Keratinocyte (primary cell): ENCODE data around the gene TOM1L2. TPM values are rescaled to one million over a fixed set of nuclear protein-coding genes. Genes with fewer than 3 reads are reported as not detected.

Experiments
- DNase-seq: peaks from one replicate; pipeline ENCODE4 v3.0.0-alpha.2; 2011; ENCODE audit warnings: low read depth, missing footprints, low spot score
- FAIRE-seq: peaks from 2 replicates; lab custom pipeline; 2011; peaks lifted over from hg19 to GRCh38; lab: Jason Lieb, UNC
- H2AFZ ChIP-seq: 2 replicates; pipeline ENCODE4 v1.6.0; 2012; ENCODE audit warnings: low read length, control low read depth, inconsistent platforms; ENCODE audit not compliant: control insufficient read depth
- H3K27ac ChIP-seq: 2 replicates; pipeline ENCODE4 v1.5.1; 2011; ENCODE audit warnings: low read length; ENCODE audit not compliant: control insufficient read depth, insufficient read depth
- H3K27me3 ChIP-seq: 3 replicates; pipeline ENCODE4 v1.6.0; 2011; ENCODE audit warnings: low read length; ENCODE audit not compliant: control insufficient read depth, insufficient read depth; ENCODE audit errors: extremely low read depth
- H3K36me3 ChIP-seq, 2 experiments: 2 replicates in 1 of 2; 3 replicates in 1 of 2; pipeline ENCODE4 v1.5.1; 2011; ENCODE audit warnings: low read length in 2 of 2, mild to moderate bottlenecking in 1 of 2; ENCODE audit not compliant: control insufficient read depth in 2 of 2, insufficient read depth in 2 of 2; ENCODE audit errors: extremely low read depth in 1 of 2
- H3K4me1 ChIP-seq: 3 replicates; pipeline ENCODE4 v1.5.1; 2011; ENCODE audit warnings: low read length; ENCODE audit not compliant: control insufficient read depth, insufficient read depth; ENCODE audit errors: extremely low read depth
- H3K4me2 ChIP-seq: 3 replicates; pipeline ENCODE4 v1.6.0; 2011; ENCODE audit warnings: low read depth, low read length; ENCODE audit not compliant: control insufficient read depth, insufficient read depth; ENCODE audit errors: extremely low read depth
- H3K4me3 ChIP-seq, 3 experiments: fragments of 200-600 bp in 1 of 3; sonication (generic) in 1 of 3; 2 replicates in 2 of 3; 3 replicates in 1 of 3; pipeline ENCODE4 v1.5.1; 2011 to 2016; ENCODE audit warnings: low read length in 3 of 3, mild to moderate bottlenecking in 3 of 3, control low read depth in 2 of 3, inconsistent platforms in 1 of 3, low read depth in 1 of 3, mixed read lengths in 1 of 3, mixed run types in 1 of 3, moderate library complexity in 1 of 3; ENCODE audit not compliant: control insufficient read depth in 2 of 3, insufficient read depth in 2 of 3; ENCODE audit errors: extremely low read depth in 1 of 3
- H3K79me2 ChIP-seq: 2 replicates; pipeline ENCODE4 v1.6.0; 2012; ENCODE audit warnings: low read length; ENCODE audit not compliant: control insufficient read depth, insufficient read depth
- H3K9ac ChIP-seq: 3 replicates; pipeline ENCODE4 v1.6.0; 2011; ENCODE audit warnings: low read length; ENCODE audit not compliant: control insufficient read depth, insufficient read depth; ENCODE audit errors: extremely low read depth
- H3K9me1 ChIP-seq: 3 replicates; pipeline ENCODE4 v1.6.0; 2011; ENCODE audit warnings: low read length; ENCODE audit not compliant: control insufficient read depth, insufficient read depth; ENCODE audit errors: extremely low read depth
- H3K9me3 ChIP-seq: 2 replicates; pipeline ENCODE4 v1.5.1; 2012; ENCODE audit warnings: low read depth, low read length; ENCODE audit not compliant: control insufficient read depth
- H4K20me1 ChIP-seq: 3 replicates; pipeline ENCODE4 v1.6.0; 2011; ENCODE audit warnings: low read length; ENCODE audit not compliant: control insufficient read depth, insufficient read depth; ENCODE audit errors: extremely low read depth
- CTCF ChIP-seq, 3 experiments: IDR thresholded peaks in 1 of 3; conservative IDR thresholded peaks in 1 of 3; optimal IDR thresholded peaks in 1 of 3; 2 replicates in 2 of 3; 3 replicates in 1 of 3; pipeline versions ENCODE3 to v1.5.1; 2011; ENCODE audit warnings: low read length in 3 of 3, mild to moderate bottlenecking in 3 of 3, moderate library complexity in 2 of 3, control low read depth in 1 of 3, inconsistent platforms in 1 of 3; ENCODE audit not compliant: insufficient read depth in 2 of 3; ENCODE audit errors: extremely low read depth in 1 of 3
- EZH2 ChIP-seq: IDR thresholded peaks from one replicate; pipeline ENCODE4 v1.6.1; 2012; ENCODE audit warnings: inconsistent platforms, mild to moderate bottlenecking, low read length, moderate library complexity
- dilution Hi-C: fragments of 300-500 bp; cut with MboI; formaldehyde crosslinking; loops from one replicate; pipeline ENCODE4 v1.7.0; 2020; ENCODE audit warnings: low sequenced_read_pairs; ENCODE audit not compliant: extremely low pct_ligation_motif_present
- polyA plus RNA-seq, 5 experiments: library from polyadenylated mRNA; depleted of rRNA in 3 of 5; stranded (reverse) in 3 of 5; stranded (forward) in 1 of 5; unstranded in 1 of 5; fragments of >200 nt; gene quantifications; 1 replicate in 1 of 5; 2 replicates in 3 of 5; 3 replicates in 1 of 5; pipeline versions ENCODE4 v1.2.1 to v1.2.3, GENCODE V29; 2011 to 2012; ENCODE audit warnings: missing spikeins in 2 of 5, low read depth in 1 of 5, low replicate concordance in 1 of 5

TOM1L2 gene
- polyA plus RNA-seq, 1 donor (not counting 4 experiments of a cell fraction or from before 2014, with no cell fraction given), result 36.3 TPM

GRCh38 chr17:17937201-17937853, 34.9 kb downstream of the TOM1L2 start:
- DNase-seq, result no peak
- Histone ChIP-seq H3K9me1 (peaks cover 2% of the 10 kb centered on the region), H3K4me3 (no peak overlapping the region), H3K27me3 (no peaks in the 10 kb centered on the region), H3K4me1 (peaks cover 68% of the 10 kb centered on the region), H3K9me3 (no peaks in the 10 kb centered on the region), H3K36me3 (no peaks in the 10 kb centered on the region), H3K79me2 (peaks cover 59% of the 10 kb centered on the region), H4K20me1 (no peaks in the 10 kb centered on the region), H2AFZ (no peak overlapping the region), H3K9ac (no peak overlapping the region), H3K4me2 (peak overlapping the region; percentile 45), H3K27ac (peak overlapping the region; percentile 74)
- FAIRE-seq, result peak; percentile 74
- dilution Hi-C loops, result no loop called here
- TF ChIP-seq EZH2, result no peak
- no peak for TF ChIP-seq CTCF (optimal IDR thresholded peaks at IDR 0.05 in 1 of 3, IDR thresholded peaks at IDR 0.05 in 1 of 3, conservative IDR thresholded peaks at IDR 0.05 in 1 of 3; ENCODE audit: extremely low read depth in 1 of 3, insufficient read depth in 2 of 3, low read length in 3 of 3)

GRCh38 chr17:17935321-17936271, 36.6 kb downstream of the TOM1L2 start:
- Histone ChIP-seq H3K9ac (no peak overlapping the region), H3K27me3 (no peaks in the 10 kb centered on the region), H3K9me3 (no peaks in the 10 kb centered on the region), H3K4me1 (peaks cover 59% of the 10 kb centered on the region), H3K79me2 (peaks cover 51% of the 10 kb centered on the region), H3K27ac (peak overlapping the region; percentile 13), H3K4me3 (no peak overlapping the region), H4K20me1 (no peaks in the 10 kb centered on the region), H2AFZ (no peak overlapping the region), H3K9me1 (peaks cover 2% of the 10 kb centered on the region), H3K36me3 (no peaks in the 10 kb centered on the region), H3K4me2 (peak overlapping the region; percentile 14)
- TF ChIP-seq CTCF (optimal IDR thresholded peaks at IDR 0.05 in 1 of 3, IDR thresholded peaks at IDR 0.05 in 1 of 3, conservative IDR thresholded peaks at IDR 0.05 in 1 of 3; ENCODE audit: extremely low read depth in 1 of 3, insufficient read depth in 2 of 3, low read length in 3 of 3) (no peak), EZH2 (no peak)
- dilution Hi-C loops, result no loop called here
- peak; percentile 81 for FAIRE-seq
- DNase-seq, result no peak
